Central memory CD8-positive, alpha-beta T cell (primary cell): Measurements from ENCODE around the gene LILRB5.
"Not testable (repeated sequence)": the region's sequence is repeated elsewhere in the genome, so short reads cannot be mapped to it uniquely, and the experiment has no call there.

ENCODE experiments used
- ATAC-seq: fragments of 150-1000 bp; cut with Tn5 transposase; replicated peaks from 2 replicates; pipeline ENCODE4 v1.10.0; 2022; ENCODE audit warnings: mild to moderate bottlenecking, moderate FRiP score, moderate number of reproducible peaks; ENCODE audit not compliant: poor library complexity, severe bottlenecking; ENCODE audit errors: extremely low read depth
- DNase-seq, 2 donors: peaks; one replicate each; pipeline ENCODE4 v3.0.0; 2021; ENCODE audit warnings: low spot score in 2 of 2
- H3K27ac Mint-ChIP-seq: one replicate; pipeline ENCODE4 v1.8.0; 2022; ENCODE audit warnings: low read depth, mild to moderate bottlenecking, moderate library complexity, mixed read lengths
- H3K27me3 Mint-ChIP-seq: one replicate; pipeline ENCODE4 v1.8.0; 2022; ENCODE audit warnings: mixed read lengths
- H3K36me3 Mint-ChIP-seq: one replicate; pipeline ENCODE4 v1.8.0; 2022; ENCODE audit warnings: mild to moderate bottlenecking, moderate library complexity, mixed read lengths; ENCODE audit not compliant: insufficient read depth
- H3K4me1 Mint-ChIP-seq: one replicate; pipeline ENCODE4 v1.8.0; 2022; ENCODE audit warnings: mixed read lengths
- H3K4me3 Mint-ChIP-seq: one replicate; pipeline ENCODE4 v1.8.0; 2022; ENCODE audit warnings: mild to moderate bottlenecking, moderate library complexity, mixed read lengths
- H3K9me3 Mint-ChIP-seq: one replicate; pipeline ENCODE4 v1.8.0; 2022; ENCODE audit warnings: mixed read lengths

The LILRB5 gene

GRCh38 chr19:54282686-54283470 is 25.8 kb upstream of the LILRB5 start:
- Mint-ChIP-seq H3K36me3 (no peaks in the 10 kb centered on the region), H3K27me3 (peaks cover 82% of the 10 kb centered on the region), H3K9me3 (no peaks in the 10 kb centered on the region), H3K4me1 (no peaks in the 10 kb centered on the region), H3K4me3 (no peak overlapping the region), H3K27ac (no peak overlapping the region)
- no peak for DNase-seq
- no peak for ATAC-seq

GRCh38 chr19:54281729-54282075 is 24.6 kb upstream of the LILRB5 start:
- H3K27ac Mint-ChIP-seq, DNase-seq, H3K4me3 Mint-ChIP-seq, H3K4me1 Mint-ChIP-seq, H3K9me3 Mint-ChIP-seq, H3K36me3 Mint-ChIP-seq, ATAC-seq: not testable (repeated sequence)
- peaks cover 72% of the 10 kb centered on the region for H3K27me3 Mint-ChIP-seq

- H3K4me1 Mint-ChIP-seq = no peaks in the 10 kb centered on the region
- H3K27ac Mint-ChIP-seq = no peak within 1 kb of the TSS
- peaks cover 70% of the 10 kb centered on the region for H3K27me3 Mint-ChIP-seq
- H3K9me3 Mint-ChIP-seq = no peaks in the 10 kb centered on the region
- ATAC-seq (no peak), DNase-seq (no peak)
- no peak within 1 kb of the TSS for H3K4me3 Mint-ChIP-seq
- H3K36me3 Mint-ChIP-seq = no peaks in the 10 kb centered on the region
Observed at GRCh38 chr19:54281007-54281728, 24.1 kb upstream of the LILRB5 start, which contains the start of gene LILRB2. Gene LILRB2 (minus strand): TSS chr19:54281110. CDS start chr19:54280496, 614 bp downstream.

- not testable (repeated sequence) for DNase-seq, ATAC-seq, H3K9me3 Mint-ChIP-seq, H3K36me3 Mint-ChIP-seq, H3K27ac Mint-ChIP-seq, H3K4me1 Mint-ChIP-seq, H3K4me3 Mint-ChIP-seq
- peaks cover 75% of the 10 kb centered on the region for H3K27me3 Mint-ChIP-seq
Observed at GRCh38 chr19:54280441-54280840, 23.4 kb upstream of the LILRB5 start.

- not testable (repeated sequence) for H3K4me1 Mint-ChIP-seq, ATAC-seq, H3K27ac Mint-ChIP-seq, H3K9me3 Mint-ChIP-seq, H3K4me3 Mint-ChIP-seq, H3K36me3 Mint-ChIP-seq, DNase-seq
- H3K27me3 Mint-ChIP-seq = peaks cover 79% of the 10 kb centered on the region
Observed at GRCh38 chr19:54280025-54280424, 23.0 kb upstream of the LILRB5 start.

- Mint-ChIP-seq H3K36me3 (no peaks in the 10 kb centered on the region), H3K4me1 (no peaks in the 10 kb centered on the region), H3K4me3 (no peak overlapping the region), H3K27me3 (peaks cover 79% of the 10 kb centered on the region), H3K9me3 (no peaks in the 10 kb centered on the region), H3K27ac (no peak overlapping the region)
- DNase-seq = no peak
- ATAC-seq = no peak
Observed at GRCh38 chr19:54279406-54279962, 22.4 kb upstream of the LILRB5 start.

- DNase-seq, H3K9me3 Mint-ChIP-seq, H3K27ac Mint-ChIP-seq, H3K4me1 Mint-ChIP-seq, H3K36me3 Mint-ChIP-seq, H3K4me3 Mint-ChIP-seq, ATAC-seq: not testable (repeated sequence)
- peaks cover 79% of the 10 kb centered on the region for H3K27me3 Mint-ChIP-seq
Observed at GRCh38 chr19:54278571-54279195, 21.6 kb upstream of the LILRB5 start.

- ATAC-seq, H3K27ac Mint-ChIP-seq, H3K9me3 Mint-ChIP-seq, DNase-seq, H3K4me1 Mint-ChIP-seq, H3K36me3 Mint-ChIP-seq, H3K4me3 Mint-ChIP-seq: not testable (repeated sequence)
- peaks cover 83% of the 10 kb centered on the region for H3K27me3 Mint-ChIP-seq
Observed at GRCh38 chr19:54278056-54278455, 21.0 kb upstream of the LILRB5 start.

- H3K27me3 Mint-ChIP-seq = peaks cover 82% of the 10 kb centered on the region
- ATAC-seq, H3K4me3 Mint-ChIP-seq, H3K4me1 Mint-ChIP-seq, DNase-seq, H3K36me3 Mint-ChIP-seq, H3K27ac Mint-ChIP-seq, H3K9me3 Mint-ChIP-seq: not testable (repeated sequence)
Observed at GRCh38 chr19:54277111-54277615, 20.1 kb upstream of the LILRB5 start.

- no peaks in the 10 kb centered on the region for H3K36me3 Mint-ChIP-seq
- H3K4me1 Mint-ChIP-seq = no peaks in the 10 kb centered on the region
- H3K4me3 Mint-ChIP-seq = no peak overlapping the region
- peaks cover 82% of the 10 kb centered on the region for H3K27me3 Mint-ChIP-seq
- H3K27ac Mint-ChIP-seq = no peak overlapping the region
- H3K9me3 Mint-ChIP-seq = no peaks in the 10 kb centered on the region
- no peak for ATAC-seq
- no peak for DNase-seq
Observed at GRCh38 chr19:54275951-54276350, 18.9 kb upstream of the LILRB5 start.

GRCh38 chr19:54274516-54274915 is 17.4 kb upstream of the LILRB5 start:
- not testable (repeated sequence) for H3K9me3 Mint-ChIP-seq

GRCh38 chr19:54273821-54274220 is 16.7 kb upstream of the LILRB5 start:
- Mint-ChIP-seq H3K36me3 (no peaks in the 10 kb centered on the region), H3K27ac (no peak overlapping the region), H3K4me1 (no peaks in the 10 kb centered on the region), H3K9me3 (no peaks in the 10 kb centered on the region), H3K27me3 (peaks cover 74% of the 10 kb centered on the region), H3K4me3 (no peak overlapping the region)
- no peak for ATAC-seq
- DNase-seq = no peak

More at GRCh38 chr19:54274516-54274915, 17.4 kb upstream of the LILRB5 start:
- not testable (repeated sequence) for H3K4me3 Mint-ChIP-seq, H3K4me1 Mint-ChIP-seq, ATAC-seq, H3K36me3 Mint-ChIP-seq, H3K27ac Mint-ChIP-seq, DNase-seq
- H3K27me3 Mint-ChIP-seq = peaks cover 78% of the 10 kb centered on the region
